ENCODE measurements around the gene TBX10. TPM values are rescaled to one million over a fixed set of nuclear protein-coding genes. Genes with fewer than 3 reads are reported as not detected.
"Not testable (repeated sequence)": the region's sequence is repeated elsewhere in the genome, so short reads cannot be mapped to it uniquely, and the experiment has no call there.

Gene TBX10
- total RNA-seq, 1 donor from 2014 or later = not detected

DNA sequence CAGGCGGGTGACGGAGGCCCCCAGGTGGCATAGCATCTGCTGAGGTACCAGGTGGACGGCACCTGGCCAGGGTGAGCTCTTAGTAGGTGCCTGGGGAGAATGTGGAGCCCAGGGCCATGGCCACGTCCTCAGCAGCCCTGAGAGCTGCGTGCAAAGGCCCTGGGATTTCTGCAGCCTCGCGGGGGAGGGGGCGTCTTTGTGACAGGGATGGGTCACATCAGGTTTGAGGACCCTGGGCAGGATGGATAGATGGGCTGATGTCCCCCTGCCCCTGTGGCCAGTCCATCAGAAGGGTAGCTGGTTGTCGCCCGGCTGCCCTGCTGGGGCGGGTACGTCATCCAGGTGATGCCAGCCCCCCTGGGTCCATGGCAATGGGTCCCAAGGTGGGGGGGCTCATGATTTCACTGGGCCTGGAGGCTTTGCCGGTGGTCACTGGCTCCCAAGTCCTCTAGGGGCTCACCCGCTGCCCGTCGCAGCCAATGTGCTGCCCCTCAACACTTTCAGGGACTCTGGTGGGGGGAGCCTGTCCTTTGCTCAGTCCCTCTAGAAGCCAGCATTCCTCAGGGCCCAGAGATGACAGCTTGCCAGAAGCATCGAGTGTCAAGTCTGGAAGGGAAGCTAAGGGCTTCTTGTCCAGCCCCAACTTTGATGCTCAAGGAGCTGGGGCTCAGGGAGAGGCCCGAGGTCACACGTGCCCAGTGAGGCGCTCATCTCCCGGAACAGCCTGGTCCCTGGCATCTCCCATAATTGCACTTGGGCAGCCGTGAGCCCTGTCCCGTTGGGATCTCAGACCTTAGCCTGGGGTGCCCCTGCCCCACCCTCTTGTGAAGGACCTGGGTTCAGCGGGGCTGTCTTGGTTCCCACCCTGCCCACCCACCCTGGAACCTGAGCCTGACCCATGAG is 777 bp downstream of the TBX10 start:
- H3K27me3 ChIP-seq (ENCODE audit: low read depth) = peaks cover 29% of the 10 kb centered on the region
- DNase-seq (no peak), ATAC-seq (no peak)
- TF ChIP-seq, protein P1, sequence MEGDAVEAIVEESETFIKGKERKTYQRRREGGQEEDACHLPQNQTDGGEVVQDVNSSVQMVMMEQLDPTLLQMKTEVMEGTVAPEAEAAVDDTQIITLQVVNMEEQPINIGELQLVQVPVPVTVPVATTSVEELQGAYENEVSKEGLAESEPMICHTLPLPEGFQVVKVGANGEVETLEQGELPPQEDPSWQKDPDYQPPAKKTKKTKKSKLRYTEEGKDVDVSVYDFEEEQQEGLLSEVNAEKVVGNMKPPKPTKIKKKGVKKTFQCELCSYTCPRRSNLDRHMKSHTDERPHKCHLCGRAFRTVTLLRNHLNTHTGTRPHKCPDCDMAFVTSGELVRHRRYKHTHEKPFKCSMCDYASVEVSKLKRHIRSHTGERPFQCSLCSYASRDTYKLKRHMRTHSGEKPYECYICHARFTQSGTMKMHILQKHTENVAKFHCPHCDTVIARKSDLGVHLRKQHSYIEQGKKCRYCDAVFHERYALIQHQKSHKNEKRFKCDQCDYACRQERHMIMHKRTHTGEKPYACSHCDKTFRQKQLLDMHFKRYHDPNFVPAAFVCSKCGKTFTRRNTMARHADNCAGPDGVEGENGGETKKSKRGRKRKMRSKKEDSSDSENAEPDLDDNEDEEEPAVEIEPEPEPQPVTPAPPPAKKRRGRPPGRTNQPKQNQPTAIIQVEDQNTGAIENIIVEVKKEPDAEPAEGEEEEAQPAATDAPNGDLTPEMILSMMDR (IDR thresholded peaks at IDR 0.05) = no peak
- H3K27ac ChIP-seq = no peak overlapping the region
- H3K4me1 ChIP-seq = no peaks in the 10 kb centered on the region
- no peaks in the 10 kb centered on the region for H3K36me3 ChIP-seq
- no peak overlapping the region for H3K4me3 ChIP-seq
- intact Hi-C loops (cut with DNase I) = no loop called here
- H3K9me3 ChIP-seq = no peaks in the 10 kb centered on the region

DNA sequence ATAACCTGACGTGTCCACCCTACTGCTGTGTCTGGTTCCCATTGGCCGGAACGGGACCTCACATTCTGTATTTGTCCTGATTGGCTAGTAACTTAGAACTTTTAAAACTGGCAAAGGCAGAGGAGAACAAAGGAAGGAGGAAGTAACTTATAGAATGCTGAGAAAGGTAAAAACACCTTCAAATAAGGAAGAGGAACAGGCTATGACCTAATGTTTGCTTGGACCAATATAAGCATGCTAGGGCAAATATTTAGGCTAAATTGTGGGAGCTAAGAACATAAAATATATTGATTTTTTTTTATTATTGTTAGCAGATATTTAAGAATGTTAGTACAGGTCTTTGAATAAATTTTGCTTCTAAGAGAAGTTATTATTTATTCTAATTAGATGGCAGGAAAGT is 2.1 kb downstream of the TBX10 start:
- H3K27me3 ChIP-seq (ENCODE audit: low read depth) = peaks cover 29% of the 10 kb centered on the region
- H3K36me3 ChIP-seq; H3K4me1 ChIP-seq; intact Hi-C loops (cut with DNase I); H3K27ac ChIP-seq; ATAC-seq; H3K9me3 ChIP-seq; DNase-seq; H3K4me3 ChIP-seq: not testable (repeated sequence)

DNA sequence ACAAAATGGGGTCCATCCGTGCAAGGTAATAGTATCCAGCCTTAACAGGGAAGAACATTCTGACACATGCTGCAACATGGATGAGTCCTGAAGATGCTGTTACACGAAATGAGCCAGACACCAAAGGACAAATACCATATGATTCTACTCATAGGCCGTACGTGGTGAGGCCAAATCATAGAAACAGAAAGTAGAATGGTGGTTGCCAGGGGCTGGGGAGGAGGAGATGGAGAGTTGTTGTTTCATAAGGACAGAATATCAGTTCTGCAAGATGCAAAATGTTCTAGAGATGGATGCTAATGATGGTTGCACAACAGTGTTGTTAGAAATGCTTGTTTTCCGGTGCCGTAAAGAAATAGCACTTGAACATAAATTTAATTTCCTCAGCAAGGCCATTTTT is 2.6 kb downstream of the TBX10 start:
- Histone ChIP-seq H3K36me3 (no peaks in the 10 kb centered on the region), H3K27me3 (ENCODE audit: low read depth) (peaks cover 29% of the 10 kb centered on the region), H3K27ac (no peak overlapping the region), H3K9me3 (no peaks in the 10 kb centered on the region), H3K4me3 (no peak overlapping the region), H3K4me1 (no peaks in the 10 kb centered on the region)
- ATAC-seq (no peak), DNase-seq (no peak)
- TF ChIP-seq, protein P1 (IDR thresholded peaks at IDR 0.05) = no peak
- intact Hi-C loops (cut with DNase I) = no loop called here

DNA sequence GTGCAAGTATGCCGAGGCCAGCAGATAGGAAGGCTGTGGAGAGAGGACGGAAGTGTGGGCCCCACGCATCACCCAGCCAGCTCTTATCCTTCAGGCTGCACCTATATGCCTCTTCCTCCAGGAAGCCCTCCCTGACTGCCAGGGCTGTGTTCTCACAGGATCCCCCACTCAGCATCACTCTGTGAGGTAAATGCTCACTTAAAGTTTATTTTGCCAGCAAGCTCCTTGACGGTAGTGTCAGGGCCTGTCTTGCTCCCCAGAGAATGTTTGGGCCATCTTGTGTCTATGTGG is 4.4 kb downstream of the TBX10 start:
- Histone ChIP-seq H3K4me1 (peaks cover 6% of the 10 kb centered on the region), H3K4me3 (no peak overlapping the region), H3K27ac (no peak overlapping the region), H3K27me3 (ENCODE audit: low read depth) (peaks cover 17% of the 10 kb centered on the region), H3K36me3 (no peaks in the 10 kb centered on the region), H3K9me3 (no peaks in the 10 kb centered on the region)
- DNase-seq = no peak
- intact Hi-C loops (cut with DNase I) = no loop called here
- TF ChIP-seq, protein P1 (IDR thresholded peaks at IDR 0.05) = no peak
- no peak for ATAC-seq

DNA sequence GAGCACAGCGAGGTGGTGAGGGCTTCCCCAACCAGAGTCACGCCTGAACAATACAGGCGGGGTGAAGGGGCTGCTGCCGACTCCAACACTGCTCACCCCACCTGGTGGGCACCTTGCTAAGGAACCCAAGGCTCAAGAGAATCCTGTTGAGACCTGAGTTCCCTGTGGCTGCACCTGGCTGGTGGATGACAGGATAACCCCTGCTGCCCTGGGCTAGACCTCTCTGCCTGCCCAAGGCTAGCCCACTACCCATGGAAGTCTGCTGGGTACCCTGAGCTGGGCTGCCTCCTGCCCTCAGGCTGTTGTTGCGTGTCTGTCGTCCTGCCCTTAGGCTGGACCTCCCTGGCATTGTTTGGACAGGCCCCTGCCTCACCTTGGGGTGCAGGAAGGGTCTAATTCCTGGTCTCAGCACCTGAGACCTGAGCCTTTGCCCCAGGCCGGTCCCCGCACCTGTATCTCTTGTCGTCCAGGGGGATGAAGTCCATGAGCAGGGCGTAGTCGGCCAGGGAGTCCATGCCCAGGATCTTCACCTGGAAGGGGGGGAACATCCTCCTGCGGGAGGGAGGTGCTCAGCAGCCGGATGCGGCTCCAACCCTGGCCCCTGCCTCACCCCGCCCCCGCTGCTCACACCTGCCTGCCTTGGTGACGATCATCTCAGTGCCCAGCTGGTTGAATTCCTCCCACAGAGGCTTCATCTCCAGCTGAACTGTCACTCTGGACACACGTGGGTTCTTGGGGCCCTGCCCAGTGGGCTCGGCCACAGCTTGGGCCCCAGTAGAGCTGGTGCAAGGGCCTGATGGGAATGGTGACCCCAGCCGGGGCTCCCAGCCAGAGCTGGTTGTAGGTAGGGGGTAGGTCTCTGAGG is 5.0 kb downstream of the TBX10 start:
- TF ChIP-seq, protein P1 (IDR thresholded peaks at IDR 0.05) = no peak
- Histone ChIP-seq H3K9me3 (no peaks in the 10 kb centered on the region), H3K4me1 (peaks cover 6% of the 10 kb centered on the region), H3K27ac (no peak overlapping the region), H3K27me3 (ENCODE audit: low read depth) (peaks cover 11% of the 10 kb centered on the region), H3K36me3 (no peaks in the 10 kb centered on the region), H3K4me3 (no peak overlapping the region)
- ATAC-seq (no peak), DNase-seq (no peak)
- intact Hi-C loops (cut with DNase I) = no loop called here

Data from lower lobe of right lung (tissue), 2 donors.